ENCODE data around the gene SP8. TPM values are rescaled to one million over a fixed set of nuclear protein-coding genes. Genes with fewer than 3 reads are reported as not detected.
A peak's percentile ranks its signal among the peaks of the same experiment; 100 is the strongest.

The SP8 gene
- total RNA-seq, 2 donors from 2014 or later: 3.3 to 5.2 TPM

GRCh38 chr7:20776942-20777341 is 9.7 kb downstream of the SP8 start:
- Mint-ChIP-seq H3K9me3 (no peaks in the 10 kb centered on the region), H3K36me3 (ENCODE audit: low read depth) (no peaks in the 10 kb centered on the region), H3K4me3 (peak overlapping the region; percentile 51), H3K27me3 (ENCODE audit: insufficient read depth) (peaks cover 17% of the 10 kb centered on the region), H3K27ac (peak overlapping the region; percentile 71), H3K4me1 (peaks cover 55% of the 10 kb centered on the region)
- H3K36me3 ChIP-seq (ENCODE audit: control insufficient read depth, insufficient read depth, low read length): no peaks in the 10 kb centered on the region
- 33 to 43% methylated on average over 9 to 10 of the region's 10 CpGs for WGBS, 2 experiments (ENCODE audit: insufficient coverage in 1 of 2, insufficient read length in 1 of 2)
- H3K9me3 ChIP-seq (ENCODE audit: control insufficient read depth, low read length): no peaks in the 10 kb centered on the region
- peak; percentile 82 for DNase-seq
- H3K9ac ChIP-seq (ENCODE audit: extremely low read depth, low read length, poor library complexity, severe bottlenecking): no peak overlapping the region
- no peak overlapping the region for H3K27ac ChIP-seq (ENCODE audit: low read depth, low read length)
- no peak overlapping the region for H3K4me3 ChIP-seq (ENCODE audit: low read length)
- H3K27me3 ChIP-seq (ENCODE audit: control insufficient read depth, insufficient read depth, low read length, poor library complexity, severe bottlenecking): peaks cover 8% of the 10 kb centered on the region
- TF ChIP-seq CTCF (conservative IDR thresholded peaks at IDR 0.05): no peak
- H3K4me1 ChIP-seq (ENCODE audit: control insufficient read depth, insufficient read depth, low read length): no peaks in the 10 kb centered on the region

- Histone ChIP-seq H3K4me1 (ENCODE audit: control insufficient read depth, insufficient read depth, low read length) (no peaks in the 10 kb centered on the region), H3K27ac (ENCODE audit: low read depth, low read length) (no peak overlapping the region), H3K9ac (ENCODE audit: extremely low read depth, low read length, poor library complexity, severe bottlenecking) (no peak overlapping the region), H3K9me3 (ENCODE audit: control insufficient read depth, low read length) (no peaks in the 10 kb centered on the region), H3K36me3 (ENCODE audit: control insufficient read depth, insufficient read depth, low read length) (no peaks in the 10 kb centered on the region), H3K4me3 (ENCODE audit: low read length) (no peak overlapping the region), H3K27me3 (ENCODE audit: control insufficient read depth, insufficient read depth, low read length, poor library complexity, severe bottlenecking) (peaks cover 8% of the 10 kb centered on the region)
- peak; percentile 98 for DNase-seq
- Mint-ChIP-seq H3K4me1 (peaks cover 50% of the 10 kb centered on the region), H3K4me3 (peak overlapping the region; percentile 51), H3K9me3 (no peaks in the 10 kb centered on the region), H3K27me3 (ENCODE audit: insufficient read depth) (peaks cover 17% of the 10 kb centered on the region), H3K36me3 (ENCODE audit: low read depth) (no peaks in the 10 kb centered on the region), H3K27ac (peak overlapping the region; percentile 71)
- no peak for TF ChIP-seq CTCF (conservative IDR thresholded peaks at IDR 0.05)
- 7 to 21% methylated on average over 19 to 29 of the region's 29 CpGs for WGBS, 2 experiments (ENCODE audit: insufficient coverage in 1 of 2, insufficient read length in 1 of 2)
These were observed 10.3 kb downstream of the SP8 start for GRCh38 chr7:20776214-20776911.

GRCh38 chr7:20754001-20754400 is 32.7 kb downstream of the SP8 start:
- Histone ChIP-seq H3K27ac (ENCODE audit: low read depth, low read length) (no peak overlapping the region), H3K9me3 (ENCODE audit: control insufficient read depth, low read length) (no peaks in the 10 kb centered on the region), H3K9ac (ENCODE audit: extremely low read depth, low read length, poor library complexity, severe bottlenecking) (no peak overlapping the region), H3K4me3 (ENCODE audit: low read length) (no peak overlapping the region), H3K36me3 (ENCODE audit: control insufficient read depth, insufficient read depth, low read length) (no peaks in the 10 kb centered on the region), H3K27me3 (ENCODE audit: control insufficient read depth, insufficient read depth, low read length, poor library complexity, severe bottlenecking) (no peaks in the 10 kb centered on the region), H3K4me1 (ENCODE audit: control insufficient read depth, insufficient read depth, low read length) (no peaks in the 10 kb centered on the region)
- 100% methylated on average over 1 of the region's 1 CpG; no CpG with 5 or more reads in 1 of the 2 experiments for WGBS, 2 experiments (ENCODE audit: insufficient coverage in 1 of 2, insufficient read length in 1 of 2)
- H3K9me3 Mint-ChIP-seq: no peaks in the 10 kb centered on the region
- no peak overlapping the region for H3K4me3 Mint-ChIP-seq
- H3K36me3 Mint-ChIP-seq (ENCODE audit: low read depth): no peaks in the 10 kb centered on the region
- DNase-seq: no peak
- H3K27ac Mint-ChIP-seq: no peak overlapping the region
- no peak for TF ChIP-seq CTCF (conservative IDR thresholded peaks at IDR 0.05)
- H3K4me1 Mint-ChIP-seq: no peaks in the 10 kb centered on the region
- no peaks in the 10 kb centered on the region for H3K27me3 Mint-ChIP-seq (ENCODE audit: insufficient read depth)

All from endodermal cell (in vitro differentiated cells).